HFF-Myc (cell line): ENCODE measurements around the gene HEMK1.

ENCODE experiments used
- DNase-seq: peaks from one replicate; pipeline ENCODE4 v3.0.0-alpha.2; 2011; ENCODE audit warnings: low read depth; ENCODE audit errors: extremely low read depth
- H3K4me3 ChIP-seq: replicated peaks from 2 replicates; pipeline ENCODE4 v1.5.1; 2011; ENCODE audit warnings: low read depth, mild to moderate bottlenecking, control low read depth, low read length
- CTCF ChIP-seq: IDR thresholded peaks from 2 replicates; pipeline ENCODE4 v1.5.1; 2012; ENCODE audit warnings: mild to moderate bottlenecking, low read depth, low read length, control low read depth; ENCODE audit errors: missing control alignments

The HEMK1 gene

DNA sequence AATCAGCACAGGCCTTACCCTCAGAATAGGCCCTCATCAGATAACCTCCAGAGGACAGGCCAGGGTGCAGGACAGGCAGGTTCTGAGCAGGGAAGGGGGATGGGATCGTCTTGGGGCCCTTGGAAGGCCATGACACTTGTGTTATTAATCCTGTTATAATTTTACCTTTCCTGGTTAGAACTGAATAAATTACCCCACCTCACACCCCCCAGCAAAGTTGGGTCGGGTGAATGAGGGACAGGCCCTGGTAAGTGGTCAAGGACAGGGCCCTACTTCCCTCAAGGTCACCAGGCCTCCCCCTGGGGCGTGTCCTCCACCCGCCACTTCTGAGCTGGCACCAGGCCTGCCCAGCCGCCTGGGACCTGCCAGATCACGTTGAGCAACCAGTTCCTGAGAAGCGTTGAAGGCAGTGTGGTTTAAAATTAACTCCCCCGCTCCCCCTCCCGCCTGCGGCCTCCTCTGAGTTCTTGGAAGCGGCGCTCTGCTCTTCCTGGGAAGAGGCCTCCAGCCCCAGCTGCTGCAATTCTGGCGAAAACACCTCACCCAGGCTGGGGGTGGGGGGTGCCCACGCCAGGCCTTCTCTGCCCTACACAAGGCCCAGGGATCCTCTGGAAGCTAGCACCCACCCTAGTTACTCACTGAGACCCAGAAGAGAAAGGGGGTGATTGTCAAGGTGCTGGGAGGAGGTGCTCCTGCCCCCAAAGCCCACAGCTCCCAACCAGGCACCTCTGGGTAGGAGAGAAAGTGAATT is 31.7 kb downstream of the HEMK1 start:
- DNase-seq = peak; percentile 73
- no peak for TF ChIP-seq CTCF
- no peak overlapping the region for H3K4me3 ChIP-seq

GRCh38 chr3:50602595-50603191 is 33.4 kb downstream of the HEMK1 start:
- no peak for TF ChIP-seq CTCF
- H3K4me3 ChIP-seq = no peak overlapping the region
- DNase-seq = no peak

DNA sequence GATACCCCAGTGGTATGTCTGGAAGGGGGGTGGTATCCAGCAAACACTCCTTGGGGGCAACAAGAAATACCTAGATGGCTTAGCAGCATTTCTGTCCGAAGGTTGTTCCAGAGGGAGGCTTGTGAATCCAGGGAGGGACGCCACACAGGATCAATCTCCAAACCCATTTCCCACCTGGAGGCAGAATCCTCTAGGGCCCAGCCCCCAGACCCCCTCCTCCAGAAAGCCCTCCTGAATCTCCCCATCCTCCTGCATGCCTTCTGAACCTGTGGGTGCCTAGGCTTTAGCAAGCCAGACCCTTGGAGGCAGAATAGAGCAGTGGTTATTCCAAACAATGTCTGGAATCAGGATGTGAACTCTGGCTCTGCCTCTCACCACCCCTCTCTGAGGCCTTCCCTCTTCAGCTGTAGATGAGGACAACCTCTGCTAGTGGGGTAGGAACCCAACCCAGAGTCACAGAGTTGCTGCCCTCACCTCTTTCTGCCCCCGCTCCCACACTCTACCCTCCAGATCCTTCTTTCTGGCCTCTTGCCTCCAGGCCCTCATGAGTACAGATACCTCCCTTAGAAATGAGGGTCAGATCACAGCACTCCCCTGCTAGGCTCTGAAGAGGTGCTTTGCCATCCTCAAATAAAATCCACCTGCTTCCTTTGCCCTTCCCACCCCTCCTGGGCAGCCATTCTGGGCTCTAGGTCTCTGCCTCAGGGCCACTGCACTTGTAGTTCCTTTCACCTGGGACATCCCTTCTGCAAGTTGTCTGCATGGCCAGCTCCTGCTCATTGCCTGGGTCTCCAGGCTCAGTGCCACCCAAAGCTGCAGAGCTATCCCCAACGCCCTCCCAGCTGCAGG is 34.2 kb downstream of the HEMK1 start:
- no peak overlapping the region for H3K4me3 ChIP-seq
- DNase-seq = no peak
- TF ChIP-seq CTCF = no peak

DNA sequence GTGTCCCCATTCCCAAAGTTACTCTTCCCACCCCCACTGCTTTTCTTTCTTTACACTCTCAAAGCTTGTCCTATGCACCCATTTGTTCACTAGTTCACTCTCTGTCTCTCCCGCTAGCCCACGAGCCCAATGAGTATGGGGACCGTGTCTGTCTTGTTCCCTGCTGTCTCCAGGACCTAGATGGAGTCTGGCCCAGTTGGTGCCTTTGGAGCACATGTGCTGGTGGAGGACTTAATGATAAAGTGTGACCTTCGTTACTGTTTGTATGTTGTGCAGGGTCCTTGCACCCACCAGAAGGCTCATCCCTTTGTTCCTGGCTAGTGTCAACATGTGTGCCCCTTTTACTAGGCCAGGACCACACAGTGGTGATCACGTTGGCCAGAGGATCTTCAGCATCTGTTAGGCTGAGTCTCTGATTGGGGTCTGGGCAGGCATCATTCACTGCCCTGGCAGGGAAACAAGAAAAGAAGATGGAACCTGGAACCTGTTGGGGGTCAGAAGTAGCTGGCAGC is 34.8 kb downstream of the HEMK1 start:
- no peak overlapping the region for H3K4me3 ChIP-seq
- TF ChIP-seq CTCF = no peak
- no peak for DNase-seq

DNA sequence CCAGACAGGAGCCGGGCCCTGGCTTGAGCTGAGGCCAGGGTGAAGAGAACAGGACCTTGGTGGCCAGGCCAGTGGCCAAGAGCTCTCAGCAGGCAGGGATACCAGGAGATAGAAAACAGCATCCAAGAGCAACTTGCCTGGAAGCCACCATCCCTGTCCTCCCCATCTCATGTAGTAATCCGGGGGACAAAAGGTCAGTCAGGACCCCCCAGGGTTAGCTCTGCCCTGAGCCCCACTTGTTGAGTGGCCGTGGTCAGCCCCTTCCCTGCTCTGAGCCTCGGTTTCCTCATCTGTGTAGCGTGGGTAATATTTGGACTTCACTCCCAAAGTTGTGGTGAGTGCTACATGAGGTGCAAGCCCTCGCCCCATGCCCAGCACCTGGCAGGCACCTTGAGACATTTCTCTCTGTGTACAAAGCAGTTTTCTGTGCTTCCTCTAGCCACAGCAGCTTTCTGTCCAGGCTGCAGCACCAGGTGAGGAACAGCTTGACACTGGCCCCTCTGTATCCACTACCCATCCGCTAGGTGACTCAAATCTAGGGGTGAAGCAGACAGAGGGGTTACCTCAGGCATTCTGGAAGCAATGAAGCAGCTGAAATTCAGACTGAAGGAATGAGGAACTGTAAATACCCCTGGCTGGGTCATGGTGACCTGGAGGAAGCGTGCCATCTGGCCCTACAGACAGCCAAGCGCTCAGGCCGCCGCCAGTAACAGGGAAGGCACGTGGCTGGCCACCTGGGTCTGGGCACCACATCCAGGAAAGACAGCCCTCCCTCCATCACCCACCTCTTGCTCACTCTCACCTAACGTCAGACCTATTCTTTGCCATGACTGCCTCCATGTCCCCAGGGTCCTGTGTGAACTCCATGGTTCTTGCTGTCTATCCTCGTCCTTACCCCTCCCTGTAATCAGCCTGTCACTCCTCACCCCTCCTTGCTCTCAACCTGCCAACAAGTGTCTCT is 35.6 kb downstream of the HEMK1 start:
- no peak overlapping the region for H3K4me3 ChIP-seq
- TF ChIP-seq CTCF = no peak
- no peak for DNase-seq

DNA sequence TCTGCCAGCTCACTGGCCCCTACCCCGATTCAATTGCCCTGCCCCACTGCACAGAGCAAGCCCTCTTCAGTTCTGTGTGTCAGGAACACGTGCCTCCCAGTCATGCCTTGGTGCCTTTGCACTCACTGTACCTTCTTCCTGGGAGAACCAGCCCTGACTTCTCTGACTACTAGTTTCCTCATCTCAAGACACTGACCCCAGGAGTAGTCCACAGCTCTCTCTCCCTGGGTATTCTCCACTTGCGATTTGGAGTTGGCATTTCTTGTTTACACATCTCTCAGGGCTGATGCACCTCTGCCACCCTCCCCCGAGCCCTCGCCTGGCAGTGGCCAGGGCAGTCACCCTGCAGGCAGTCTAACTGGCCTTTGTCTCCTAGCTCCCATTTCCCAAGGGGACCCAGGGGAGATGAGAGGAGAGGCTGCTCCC is 36.6 kb downstream of the HEMK1 start:
- DNase-seq = no peak
- no peak overlapping the region for H3K4me3 ChIP-seq
- no peak for TF ChIP-seq CTCF
